Measurements from ENCODE around the gene FOXRED2.
A peak's percentile ranks its signal among the peaks of the same experiment; 100 is the strongest.
"Not testable (repeated sequence)": the region's sequence is repeated elsewhere in the genome, so short reads cannot be mapped to it uniquely, and the experiment has no call there.

The FOXRED2 gene

DNA sequence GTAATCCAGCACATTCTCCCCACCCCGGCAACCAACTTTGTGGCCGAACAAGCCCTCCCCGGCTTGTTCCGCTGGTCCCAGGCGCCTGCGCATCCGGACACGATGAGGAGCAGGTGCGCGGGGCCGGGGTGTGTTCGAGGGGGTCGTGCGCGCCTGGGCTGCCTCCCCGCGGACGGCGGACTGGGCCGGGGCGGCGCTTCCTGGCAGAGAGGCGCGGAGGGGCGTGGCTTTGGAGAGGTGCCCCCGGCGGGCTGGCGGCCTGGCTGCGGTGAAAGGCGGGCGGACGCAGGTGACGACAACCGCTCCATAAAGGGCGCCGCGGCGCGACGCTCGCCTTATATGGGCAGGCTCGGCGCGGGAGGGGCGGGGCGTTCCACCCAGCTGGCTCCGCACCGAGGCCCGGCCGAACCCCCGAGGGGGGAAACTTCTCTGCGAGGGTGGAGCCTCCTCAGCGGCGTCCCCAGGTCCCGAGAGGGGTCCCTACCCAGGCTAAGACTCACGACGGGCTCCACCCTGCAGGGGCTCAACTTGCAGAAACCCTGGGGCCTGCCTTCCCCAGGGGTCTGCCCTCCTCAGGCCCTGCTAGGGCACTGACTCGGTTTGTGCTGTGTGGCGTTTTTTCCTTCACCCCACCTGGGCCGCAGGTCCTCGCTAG is 51.8 kb downstream of the FOXRED2 start:
- H3K36me3 Mint-ChIP-seq (ENCODE audit: low read depth) = no peaks in the 10 kb centered on the region
- H3K27ac Mint-ChIP-seq = peak overlapping the region; percentile 79 to 89 (median 79)
- H3K4me3 Mint-ChIP-seq = peak overlapping the region; percentile 75 to 76 (median 76)

DNA sequence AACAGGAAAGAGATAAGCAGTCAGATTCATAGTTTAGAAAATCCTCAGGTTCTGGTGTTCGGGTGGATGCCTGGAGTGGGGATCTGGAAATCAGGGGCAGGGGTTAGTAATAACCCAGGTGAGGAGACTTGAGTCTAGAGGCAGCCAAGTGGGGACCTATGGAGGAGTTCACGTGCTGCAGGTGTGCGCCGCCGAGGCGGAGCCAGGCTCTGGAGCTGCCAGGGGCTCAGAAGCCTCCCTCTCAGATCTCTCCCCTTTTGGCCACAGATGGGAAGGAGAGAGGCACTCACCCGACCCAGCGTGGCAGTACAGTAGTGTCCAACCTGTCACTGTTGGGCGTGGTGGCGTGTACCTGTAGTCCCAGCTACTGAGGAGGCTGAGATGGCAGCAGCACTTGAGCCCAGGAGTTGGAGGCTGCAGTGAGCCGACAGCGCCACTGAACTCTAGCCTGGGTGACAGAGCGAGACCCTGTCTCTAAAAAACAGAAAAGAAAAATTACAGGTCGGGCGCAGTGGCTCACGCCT is 52.9 kb downstream of the FOXRED2 start:
- peaks cover 3% of the 10 kb centered on the region for H3K27me3 Mint-ChIP-seq (ENCODE audit: low read depth)
- H3K4me3 Mint-ChIP-seq = peak overlapping the region; percentile 43 to 63 (median 57)
- peaks cover 22% of the 10 kb centered on the region for H3K4me1 Mint-ChIP-seq
- H3K27ac Mint-ChIP-seq = peak overlapping the region in 2 of 3 experiments; percentile 44 to 67
- no peaks in the 10 kb centered on the region for H3K9me3 Mint-ChIP-seq
- H3K36me3 Mint-ChIP-seq (ENCODE audit: low read depth) = no peaks in the 10 kb centered on the region
- TF ChIP-seq, protein P1, sequence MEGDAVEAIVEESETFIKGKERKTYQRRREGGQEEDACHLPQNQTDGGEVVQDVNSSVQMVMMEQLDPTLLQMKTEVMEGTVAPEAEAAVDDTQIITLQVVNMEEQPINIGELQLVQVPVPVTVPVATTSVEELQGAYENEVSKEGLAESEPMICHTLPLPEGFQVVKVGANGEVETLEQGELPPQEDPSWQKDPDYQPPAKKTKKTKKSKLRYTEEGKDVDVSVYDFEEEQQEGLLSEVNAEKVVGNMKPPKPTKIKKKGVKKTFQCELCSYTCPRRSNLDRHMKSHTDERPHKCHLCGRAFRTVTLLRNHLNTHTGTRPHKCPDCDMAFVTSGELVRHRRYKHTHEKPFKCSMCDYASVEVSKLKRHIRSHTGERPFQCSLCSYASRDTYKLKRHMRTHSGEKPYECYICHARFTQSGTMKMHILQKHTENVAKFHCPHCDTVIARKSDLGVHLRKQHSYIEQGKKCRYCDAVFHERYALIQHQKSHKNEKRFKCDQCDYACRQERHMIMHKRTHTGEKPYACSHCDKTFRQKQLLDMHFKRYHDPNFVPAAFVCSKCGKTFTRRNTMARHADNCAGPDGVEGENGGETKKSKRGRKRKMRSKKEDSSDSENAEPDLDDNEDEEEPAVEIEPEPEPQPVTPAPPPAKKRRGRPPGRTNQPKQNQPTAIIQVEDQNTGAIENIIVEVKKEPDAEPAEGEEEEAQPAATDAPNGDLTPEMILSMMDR (IDR thresholded peaks at IDR 0.05; ENCODE audit: unreplicated experiment in 3 of 3) = no peak

More for the DNA sequence above, 51.8 kb downstream of the FOXRED2 start:
- Mint-ChIP-seq H3K9me3 (no peaks in the 10 kb centered on the region), H3K27me3 (ENCODE audit: low read depth) (peaks cover 3% of the 10 kb centered on the region), H3K4me1 (peaks cover 24% of the 10 kb centered on the region)
- TF ChIP-seq, protein P1 (IDR thresholded peaks at IDR 0.05; ENCODE audit: unreplicated experiment in 3 of 3) = no peak

DNA sequence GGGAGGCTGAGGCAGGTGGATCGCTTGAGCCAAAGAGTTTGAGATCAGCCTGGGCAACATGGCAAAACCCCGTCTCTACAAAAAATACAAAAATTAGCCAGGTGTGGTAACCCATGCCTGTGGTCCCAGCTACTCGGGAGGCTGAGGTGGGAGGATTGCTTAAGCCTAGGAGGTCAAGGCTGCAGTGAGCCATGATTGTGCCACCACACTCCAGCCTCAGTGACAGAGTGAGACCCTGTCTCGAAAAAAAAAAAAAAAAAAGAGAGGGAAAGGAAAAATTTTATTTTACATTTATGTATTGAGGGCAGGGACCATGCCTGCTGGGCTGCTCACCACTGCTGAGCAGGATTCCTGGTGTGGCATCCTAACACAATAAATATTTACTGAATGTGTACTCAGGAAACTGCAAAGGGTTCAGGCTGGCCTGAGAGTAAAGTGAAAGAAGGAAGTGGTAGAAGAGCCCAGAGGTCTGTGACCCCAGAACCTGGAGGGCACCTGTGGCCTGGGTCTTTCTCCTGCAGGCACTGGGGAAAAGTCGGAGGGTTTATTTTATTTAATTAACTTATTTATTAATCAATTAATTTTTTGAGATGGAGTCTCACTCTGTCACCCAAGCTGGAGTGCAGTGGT is 53.7 kb downstream of the FOXRED2 start:
- peak overlapping the region in 2 of 3 experiments; percentile 60 to 67 for H3K27ac Mint-ChIP-seq
- peak overlapping the region; percentile 61 to 78 (median 66) for H3K4me3 Mint-ChIP-seq
- H3K4me1 Mint-ChIP-seq = peaks cover 22% of the 10 kb centered on the region
- H3K27me3 Mint-ChIP-seq (ENCODE audit: low read depth); H3K9me3 Mint-ChIP-seq; H3K36me3 Mint-ChIP-seq (ENCODE audit: low read depth): not testable (repeated sequence)

DNA sequence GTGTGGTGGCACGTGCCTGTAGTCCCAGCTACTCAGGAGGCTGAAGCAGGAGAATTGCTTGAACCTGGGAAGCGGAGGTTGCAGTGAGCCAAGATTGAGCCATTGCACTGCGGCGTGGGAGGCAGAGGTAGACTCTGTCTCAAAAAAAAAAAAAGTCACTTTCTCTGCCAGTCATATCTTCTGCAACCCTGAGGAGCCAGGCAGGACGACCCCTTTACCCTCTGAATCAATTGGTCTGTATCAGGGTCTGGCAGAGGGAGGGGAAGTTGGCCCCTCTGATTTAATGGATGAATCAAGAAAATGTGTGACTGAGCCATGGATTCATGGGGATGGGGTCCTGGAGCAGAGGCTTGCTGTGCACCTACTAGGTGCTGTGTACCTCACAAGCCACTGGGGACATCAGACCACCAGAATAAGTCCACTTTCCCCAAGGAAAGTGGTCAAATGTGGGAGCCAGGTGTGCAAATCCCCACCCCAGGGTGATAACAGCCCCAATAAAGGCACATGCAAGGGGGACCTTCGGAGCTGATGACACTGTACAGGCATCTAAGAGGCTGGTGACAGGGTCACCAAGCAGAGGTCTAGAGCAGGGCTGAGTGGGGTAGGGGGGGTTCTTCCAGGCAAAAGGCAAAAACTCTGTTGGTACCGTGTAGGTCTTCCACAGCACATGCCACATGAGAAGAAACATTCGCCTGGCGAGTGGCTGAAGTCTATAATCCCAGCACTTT is 54.4 kb downstream of the FOXRED2 start:
- no peak overlapping the region for H3K4me3 Mint-ChIP-seq
- TF ChIP-seq, protein P1 (IDR thresholded peaks at IDR 0.05; ENCODE audit: unreplicated experiment in 3 of 3) = no peak
- H3K9me3 Mint-ChIP-seq = no peaks in the 10 kb centered on the region
- H3K27ac Mint-ChIP-seq = peak overlapping the region in 2 of 3 experiments; percentile 72 to 73
- no peaks in the 10 kb centered on the region for H3K36me3 Mint-ChIP-seq (ENCODE audit: low read depth)
- peaks cover 22% of the 10 kb centered on the region for H3K4me1 Mint-ChIP-seq
- H3K27me3 Mint-ChIP-seq (ENCODE audit: low read depth) = peaks cover 3% of the 10 kb centered on the region

DNA sequence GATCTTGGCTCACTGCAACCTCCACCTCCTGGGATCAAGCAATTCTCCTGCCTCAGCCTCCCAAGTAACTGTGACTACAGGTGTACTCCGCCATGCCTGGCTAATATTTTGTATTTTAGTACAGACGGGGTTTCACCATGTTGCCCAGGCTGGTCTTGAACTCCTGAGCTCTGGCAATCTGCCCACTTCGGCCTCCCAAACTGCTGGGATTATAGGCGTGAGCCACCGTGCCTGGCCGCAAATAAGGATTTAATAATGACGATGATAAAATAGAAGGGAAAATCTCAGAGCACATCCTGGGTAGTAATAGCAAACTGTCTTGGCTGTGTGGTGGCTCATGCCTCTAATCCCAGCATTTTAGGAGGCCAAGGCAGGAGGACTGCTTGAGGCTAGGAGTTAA is 55.9 kb downstream of the FOXRED2 start:
- Mint-ChIP-seq H3K27ac (peak overlapping the region in 1 of 3 experiments; percentile 73), H3K4me1 (peaks cover 17% of the 10 kb centered on the region)
- H3K9me3 Mint-ChIP-seq; H3K36me3 Mint-ChIP-seq (ENCODE audit: low read depth); H3K4me3 Mint-ChIP-seq; H3K27me3 Mint-ChIP-seq (ENCODE audit: low read depth): not testable (repeated sequence)

DNA sequence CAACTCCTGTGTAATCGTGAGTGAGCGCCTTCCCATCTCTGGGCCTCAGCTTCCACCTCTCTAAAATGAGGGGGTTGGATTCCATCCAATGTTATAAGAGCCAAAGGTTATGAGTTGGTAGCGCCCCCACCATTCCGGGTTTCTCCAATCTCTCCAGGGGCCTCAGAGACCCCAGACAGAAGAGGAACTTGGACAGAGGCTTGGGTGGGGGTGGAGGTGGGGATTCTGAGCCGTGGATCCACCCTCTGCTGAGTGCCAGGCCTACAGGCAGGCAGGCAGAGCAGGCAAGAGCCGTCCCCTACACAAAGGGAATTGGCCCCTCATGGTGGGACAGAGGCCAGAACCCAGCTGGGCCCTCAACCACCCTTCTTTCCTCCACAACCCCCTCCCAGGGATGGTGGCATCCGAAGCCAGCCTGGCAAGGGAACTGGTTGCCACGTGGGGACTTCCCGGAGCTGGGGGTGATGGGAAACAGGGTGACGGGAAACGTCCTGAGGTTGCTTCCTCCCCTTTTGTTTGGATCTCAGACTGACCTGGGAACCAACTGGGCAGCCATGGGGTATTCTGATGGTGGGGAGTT is 57.2 kb downstream of the FOXRED2 start:
- TF ChIP-seq, protein P1 (IDR thresholded peaks at IDR 0.05; ENCODE audit: unreplicated experiment in 3 of 3) = no peak
- Mint-ChIP-seq H3K4me3 (no peak overlapping the region), H3K4me1 (peaks cover 19% of the 10 kb centered on the region), H3K36me3 (ENCODE audit: low read depth) (no peaks in the 10 kb centered on the region), H3K27me3 (ENCODE audit: low read depth) (no peaks in the 10 kb centered on the region), H3K27ac (peak overlapping the region in 1 of 3 experiments; percentile 56), H3K9me3 (no peaks in the 10 kb centered on the region)
